Activated naive CD4-positive, alpha-beta T cell treated with anti-CD3 and anti-CD28 coated beads, Interleukin-2, amount 50 U/mL, for 72 hours (primary cell): Measurements from ENCODE around the gene MTARC2. TPM values are rescaled to one million over a fixed set of nuclear protein-coding genes. Genes with fewer than 3 reads are reported as not detected.

ENCODE experiments used
- ATAC-seq, 2 donors: fragments of 150-1000 bp; cut with Tn5 transposase; 2 replicates each; pipeline ENCODE4 v1.10.0; 2021; ENCODE audit warnings: mild to moderate bottlenecking in 2 of 2, moderate library complexity in 2 of 2
- DNase-seq, 2 donors: peaks; one replicate each; pipeline ENCODE4 v3.0.0; 2021 to 2022; ENCODE audit warnings: low spot score in 2 of 2
- H3K27ac Mint-ChIP-seq, 2 donors: one replicate each; pipeline ENCODE4 v1.8.0; 2022; ENCODE audit warnings: mild to moderate bottlenecking in 2 of 2, mixed read lengths in 2 of 2
- H3K36me3 Mint-ChIP-seq, 2 donors: one replicate each; pipeline ENCODE4 v1.8.0; 2022; ENCODE audit warnings: mixed read lengths in 2 of 2
- H3K9me3 Mint-ChIP-seq, 2 donors: one replicate each; pipeline ENCODE4 v1.8.0; 2022; ENCODE audit warnings: mixed read lengths in 2 of 2
- total RNA-seq, 2 donors: library from RNA; stranded (reverse); gene quantifications; one replicate each; pipeline ENCODE4 v1.2.3, GENCODE V29; 2022

Gene MTARC2
- total RNA-seq, 2 donors from 2014 or later: not detected

GRCh38 chr1:220804202-220804586 lies 56.1 kb downstream of the MTARC2 start:
- no peaks in the 10 kb centered on the region for H3K36me3 Mint-ChIP-seq
- ATAC-seq (peak in 1 of 2 donors; percentile 11), DNase-seq (no peak)
- no peak overlapping the region for H3K27ac Mint-ChIP-seq
- no peaks in the 10 kb centered on the region for H3K9me3 Mint-ChIP-seq

- ATAC-seq: no peak
- Mint-ChIP-seq H3K27ac (no peak overlapping the region), H3K9me3 (no peaks in the 10 kb centered on the region), H3K36me3 (no peaks in the 10 kb centered on the region)
- no peak for DNase-seq
Measured at GRCh38 chr1:220806408-220806807, 58.3 kb downstream of the MTARC2 start.

- no peak for ATAC-seq
- DNase-seq: no peak
- H3K36me3 Mint-ChIP-seq: no peaks in the 10 kb centered on the region
- no peak overlapping the region for H3K27ac Mint-ChIP-seq
- no peaks in the 10 kb centered on the region for H3K9me3 Mint-ChIP-seq
Measured at GRCh38 chr1:220807726-220808125, 59.6 kb downstream of the MTARC2 start.

- DNase-seq: no peak
- no peaks in the 10 kb centered on the region for H3K9me3 Mint-ChIP-seq
- ATAC-seq: no peak
- H3K27ac Mint-ChIP-seq: no peak overlapping the region
- H3K36me3 Mint-ChIP-seq: no peaks in the 10 kb centered on the region
Measured at GRCh38 chr1:220808345-220809186, 60.4 kb downstream of the MTARC2 start.

DNA sequence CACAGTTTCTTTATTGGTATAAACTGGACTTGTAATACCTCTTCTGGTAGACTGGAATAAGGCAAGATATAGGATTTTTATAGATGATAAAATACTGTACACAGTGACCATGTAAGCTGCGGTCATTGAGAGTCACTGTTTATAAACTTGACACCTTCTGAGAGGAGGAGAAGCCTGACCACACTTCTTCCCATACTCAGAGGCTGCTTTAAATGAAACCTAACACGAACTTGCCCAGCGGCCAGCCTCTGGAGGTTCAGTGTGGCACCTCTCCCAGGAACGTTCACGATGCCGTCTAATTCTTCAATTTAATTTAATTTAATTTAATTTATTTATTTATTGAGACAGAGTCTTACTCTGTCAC lies 61.0 kb downstream of the MTARC2 start:
- DNase-seq (no peak), ATAC-seq (no peak)
- no peaks in the 10 kb centered on the region for H3K36me3 Mint-ChIP-seq
- no peaks in the 10 kb centered on the region for H3K9me3 Mint-ChIP-seq
- H3K27ac Mint-ChIP-seq: no peak overlapping the region

DNA sequence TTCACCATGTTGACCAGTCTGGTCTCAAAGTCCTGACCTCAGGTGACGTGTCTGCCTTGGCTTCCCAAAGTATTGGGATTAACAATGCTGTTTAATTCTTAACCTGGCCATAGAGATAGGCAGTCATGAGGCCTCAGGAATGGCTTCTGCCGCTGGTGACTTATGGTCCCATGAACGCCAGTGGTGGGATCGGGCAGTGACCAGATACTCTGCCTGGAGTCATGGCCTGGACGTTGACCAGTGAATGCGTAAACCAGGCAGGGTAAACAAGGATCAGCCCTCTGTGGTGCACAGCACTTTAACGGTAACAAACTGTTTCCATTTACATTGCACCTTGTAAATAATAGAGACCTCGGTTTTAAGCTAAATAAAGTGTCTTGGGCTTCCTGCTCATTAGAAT lies 61.6 kb downstream of the MTARC2 start:
- Mint-ChIP-seq H3K9me3 (no peaks in the 10 kb centered on the region), H3K27ac (no peak overlapping the region), H3K36me3 (no peaks in the 10 kb centered on the region)
- ATAC-seq (no peak), DNase-seq (no peak)

DNA sequence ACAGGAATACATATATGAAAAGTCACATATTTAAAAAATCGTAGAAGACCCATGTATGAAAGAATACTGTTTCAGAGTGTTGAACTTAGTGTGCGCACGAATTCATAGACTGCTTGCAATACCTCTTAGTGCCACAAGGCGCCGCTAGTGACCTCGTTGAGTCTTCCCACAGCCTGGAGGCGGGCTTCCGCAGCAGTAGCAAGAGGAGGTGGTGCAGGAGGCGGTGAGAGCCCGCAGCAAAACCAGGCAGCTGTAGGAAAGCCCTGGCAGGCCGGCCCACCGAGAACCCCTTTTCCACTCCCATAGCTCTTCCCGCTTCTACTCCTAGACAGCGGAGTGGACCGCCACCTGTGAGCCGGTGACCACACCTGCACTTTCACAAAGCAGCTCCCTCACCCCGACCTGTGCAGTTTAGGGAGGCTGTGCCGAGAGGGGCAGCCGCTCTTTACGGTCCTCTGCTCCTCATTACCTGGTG lies 62.1 kb downstream of the MTARC2 start:
- ATAC-seq (peak; percentile 84 to 93), DNase-seq (peak; percentile 63 to 66)
- H3K9me3 Mint-ChIP-seq: no peaks in the 10 kb centered on the region
- H3K36me3 Mint-ChIP-seq: no peaks in the 10 kb centered on the region
- no peak overlapping the region for H3K27ac Mint-ChIP-seq

- ATAC-seq (no peak), DNase-seq (no peak)
- Mint-ChIP-seq H3K27ac (no peak overlapping the region), H3K9me3 (no peaks in the 10 kb centered on the region), H3K36me3 (no peaks in the 10 kb centered on the region)
Measured at GRCh38 chr1:220810963-220811362, 62.8 kb downstream of the MTARC2 start.

GRCh38 chr1:220811695-220812094 lies 63.6 kb downstream of the MTARC2 start:
- H3K9me3 Mint-ChIP-seq: no peaks in the 10 kb centered on the region
- ATAC-seq: no peak
- no peak for DNase-seq

DNA sequence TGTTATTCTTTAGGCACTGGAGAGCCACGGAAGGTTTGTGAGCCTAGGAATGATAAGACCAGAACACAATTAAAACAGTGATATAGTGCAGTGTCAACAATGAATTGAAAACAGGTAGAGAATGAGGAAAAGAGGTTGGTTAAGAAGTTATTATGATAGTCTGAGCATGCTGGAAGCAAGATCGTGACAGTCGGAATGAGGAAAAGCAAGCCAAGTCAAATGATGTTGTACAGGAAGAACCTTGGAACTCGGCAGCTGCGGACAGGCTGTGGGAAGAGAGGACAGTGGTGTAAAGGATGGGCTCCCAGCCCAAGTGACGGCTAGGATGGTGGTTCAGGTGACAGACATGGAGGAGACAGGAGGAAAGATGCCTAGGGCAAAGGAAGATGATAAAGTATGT lies 64.2 kb downstream of the MTARC2 start:
- DNase-seq: no peak
- H3K27ac Mint-ChIP-seq: no peak overlapping the region
- no peaks in the 10 kb centered on the region for H3K36me3 Mint-ChIP-seq
- ATAC-seq: no peak
- no peaks in the 10 kb centered on the region for H3K9me3 Mint-ChIP-seq

More at GRCh38 chr1:220811695-220812094, 63.6 kb downstream of the MTARC2 start:
- Mint-ChIP-seq H3K27ac (no peak overlapping the region), H3K36me3 (no peaks in the 10 kb centered on the region)

- Mint-ChIP-seq H3K36me3 (no peaks in the 10 kb centered on the region), H3K9me3 (no peaks in the 10 kb centered on the region), H3K27ac (no peak overlapping the region)
- no peak for ATAC-seq
- no peak for DNase-seq
Measured at GRCh38 chr1:220813013-220813412, 64.9 kb downstream of the MTARC2 start.

DNA sequence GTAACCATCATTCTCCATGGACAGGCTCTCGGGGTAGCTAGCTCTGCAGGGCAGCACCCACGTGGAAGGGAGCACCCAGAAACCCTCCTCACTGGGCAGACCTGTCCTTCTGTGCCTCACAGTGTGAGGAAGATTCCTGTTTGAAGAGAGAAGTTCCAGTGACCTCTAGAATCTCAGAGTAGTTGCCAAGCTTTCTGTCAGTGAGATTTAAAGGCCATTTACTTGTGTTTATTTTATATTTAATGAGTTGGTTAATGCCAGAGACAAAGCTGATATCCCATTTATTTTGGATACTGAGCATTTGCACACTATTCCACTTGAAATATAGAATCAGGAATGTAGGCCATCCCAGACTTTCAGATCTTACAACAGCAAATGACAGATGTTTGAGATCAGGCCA lies 67.3 kb downstream of the MTARC2 start:
- DNase-seq (no peak), ATAC-seq (no peak)
- H3K9me3 Mint-ChIP-seq: no peaks in the 10 kb centered on the region
- no peaks in the 10 kb centered on the region for H3K36me3 Mint-ChIP-seq
- no peak overlapping the region for H3K27ac Mint-ChIP-seq

GRCh38 chr1:220817907-220818306 lies 69.8 kb downstream of the MTARC2 start:
- Mint-ChIP-seq H3K36me3 (no peaks in the 10 kb centered on the region), H3K27ac (no peak overlapping the region), H3K9me3 (no peaks in the 10 kb centered on the region)
- DNase-seq (no peak), ATAC-seq (no peak)

GRCh38 chr1:220818421-220819173 lies 70.5 kb downstream of the MTARC2 start:
- ATAC-seq (no peak), DNase-seq (no peak)
- no peak overlapping the region for H3K27ac Mint-ChIP-seq

DNA sequence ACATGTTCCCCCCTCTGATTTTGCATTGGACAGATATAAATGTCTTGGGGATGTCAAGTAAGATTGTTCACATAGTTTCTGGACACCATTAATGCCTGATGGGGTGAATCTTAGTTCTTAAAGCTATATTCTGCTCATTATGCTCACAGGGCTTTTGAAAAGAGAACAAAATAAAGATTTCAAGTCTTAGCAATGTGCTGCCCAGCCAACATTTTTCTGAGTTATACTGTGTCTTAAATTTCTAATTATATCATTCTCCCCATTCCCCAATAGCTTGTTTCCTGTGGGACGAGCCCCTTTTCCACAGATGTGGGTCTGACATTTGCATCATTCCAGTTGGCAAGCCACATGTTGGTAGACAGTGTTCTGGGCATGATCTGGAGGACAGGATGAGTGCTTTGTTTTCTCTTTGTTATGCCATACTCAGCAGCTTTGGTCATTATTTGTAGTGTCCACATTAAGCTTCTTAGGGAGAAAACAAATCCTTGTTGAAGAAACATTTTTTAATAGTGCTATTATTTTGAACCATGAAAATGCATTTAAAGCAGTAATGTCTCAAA lies 71.4 kb downstream of the MTARC2 start:
- ATAC-seq (no peak), DNase-seq (no peak)
- no peak overlapping the region for H3K27ac Mint-ChIP-seq
- no peaks in the 10 kb centered on the region for H3K36me3 Mint-ChIP-seq
- no peaks in the 10 kb centered on the region for H3K9me3 Mint-ChIP-seq

More at GRCh38 chr1:220818421-220819173, 70.5 kb downstream of the MTARC2 start:
- no peaks in the 10 kb centered on the region for H3K9me3 Mint-ChIP-seq
- H3K36me3 Mint-ChIP-seq: no peaks in the 10 kb centered on the region

- DNase-seq (no peak), ATAC-seq (no peak)
- Mint-ChIP-seq H3K9me3 (no peaks in the 10 kb centered on the region), H3K36me3 (no peaks in the 10 kb centered on the region), H3K27ac (no peak overlapping the region)
Measured at GRCh38 chr1:220824031-220824989, 76.2 kb downstream of the MTARC2 start.
